22Rv1 (cell line): Measurements from ENCODE around the gene TAF6.

Experiments used
- ZFX ChIP-seq: fragments of 450-650 bp; IDR thresholded peaks from 2 replicates; pipeline ENCODE4 v1.6.1; 2017; ENCODE audit warnings: antibody characterized with exemption, borderline replicate concordance
- TF ChIP-seq, protein P1 (sequence below): fragments of 450-650 bp; IDR thresholded peaks from 2 replicates; pipeline ENCODE4 v1.5.1; 2017; ENCODE audit warnings: mild to moderate bottlenecking

DNA sequence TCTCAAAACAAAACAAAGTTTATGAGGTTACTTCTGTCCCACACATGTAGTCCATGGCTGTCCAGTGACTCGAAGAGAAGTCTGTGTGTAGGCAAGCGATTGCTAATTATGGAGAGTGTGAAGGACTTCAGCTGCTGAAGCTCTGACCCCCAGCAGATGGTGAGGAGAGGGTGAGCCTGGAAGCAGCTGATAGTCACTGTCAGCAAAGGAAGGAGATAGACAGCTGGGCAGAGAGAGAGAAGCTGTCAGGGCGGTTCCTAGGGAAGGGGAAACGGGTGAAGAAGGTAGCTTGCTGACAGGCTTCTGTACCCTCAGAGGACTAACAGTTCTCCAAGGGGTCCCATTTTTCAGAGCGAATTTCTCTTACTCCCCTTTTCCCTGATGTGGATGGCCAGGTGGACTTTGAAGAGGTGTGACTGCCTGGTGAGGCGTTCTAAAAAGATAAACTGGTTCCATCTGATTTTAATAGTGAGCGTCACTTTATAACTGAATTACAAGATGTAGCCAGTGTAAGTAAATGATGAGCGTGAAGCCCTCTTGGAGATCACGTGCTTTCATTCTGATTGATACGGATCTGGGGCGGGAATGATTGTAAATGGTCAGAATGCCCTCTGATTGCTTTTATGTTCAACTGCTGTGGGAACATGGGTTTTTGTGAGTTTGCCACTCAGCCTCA, 57.5 kb downstream of the TAF6 start:
- TF ChIP-seq, protein P1, sequence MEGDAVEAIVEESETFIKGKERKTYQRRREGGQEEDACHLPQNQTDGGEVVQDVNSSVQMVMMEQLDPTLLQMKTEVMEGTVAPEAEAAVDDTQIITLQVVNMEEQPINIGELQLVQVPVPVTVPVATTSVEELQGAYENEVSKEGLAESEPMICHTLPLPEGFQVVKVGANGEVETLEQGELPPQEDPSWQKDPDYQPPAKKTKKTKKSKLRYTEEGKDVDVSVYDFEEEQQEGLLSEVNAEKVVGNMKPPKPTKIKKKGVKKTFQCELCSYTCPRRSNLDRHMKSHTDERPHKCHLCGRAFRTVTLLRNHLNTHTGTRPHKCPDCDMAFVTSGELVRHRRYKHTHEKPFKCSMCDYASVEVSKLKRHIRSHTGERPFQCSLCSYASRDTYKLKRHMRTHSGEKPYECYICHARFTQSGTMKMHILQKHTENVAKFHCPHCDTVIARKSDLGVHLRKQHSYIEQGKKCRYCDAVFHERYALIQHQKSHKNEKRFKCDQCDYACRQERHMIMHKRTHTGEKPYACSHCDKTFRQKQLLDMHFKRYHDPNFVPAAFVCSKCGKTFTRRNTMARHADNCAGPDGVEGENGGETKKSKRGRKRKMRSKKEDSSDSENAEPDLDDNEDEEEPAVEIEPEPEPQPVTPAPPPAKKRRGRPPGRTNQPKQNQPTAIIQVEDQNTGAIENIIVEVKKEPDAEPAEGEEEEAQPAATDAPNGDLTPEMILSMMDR = no peak
- TF ChIP-seq ZFX = no peak
